Effector CD4-positive, alpha-beta T cell (primary cell): Measurements from ENCODE around the gene B3GNT9.
A peak's percentile ranks its signal among the peaks of the same experiment; 100 is the strongest.

ENCODE experiments used
- DNase-seq: peaks from one replicate; pipeline ENCODE4 v3.0.0-alpha.2; 2020
- total RNA-seq: gene quantifications from one replicate; lab custom pipeline; 2026; lab: John Stamatoyannopoulos, UW

Gene B3GNT9
- 4.3 reads per million, percentile 17 among the genes with 10 or more reads in this experiment for total RNA-seq

- DNase-seq: no peak
These were observed at the start of gene B3GNT9 for GRCh38 chr16:67150833-67151396. Gene B3GNT9 (minus strand): TSS chr16:67150998. CDS start chr16:67150485, 513 bp downstream.

- DNase-seq: no peak
These were observed 49.7 kb upstream of the B3GNT9 start for GRCh38 chr16:67200491-67200890.

GRCh38 chr16:67199808-67200198, 49.0 kb upstream of the B3GNT9 start:
- DNase-seq: no peak

- no peak for DNase-seq
These were observed 48.4 kb upstream of the B3GNT9 start, which contains the start of gene ELMO3 for GRCh38 chr16:67199011-67199807. Gene ELMO3 (plus strand): TSS chr16:67199131. CDS start chr16:67199327, 196 bp downstream.

GRCh38 chr16:67198238-67198734, 47.5 kb upstream of the B3GNT9 start:
- no peak for DNase-seq

- no peak for DNase-seq
These were observed 46.9 kb upstream of the B3GNT9 start for GRCh38 chr16:67197704-67198103.

- no peak for DNase-seq
These were observed 46.1 kb upstream of the B3GNT9 start for GRCh38 chr16:67196881-67197280.

- DNase-seq: no peak
These were observed 44.9 kb upstream of the B3GNT9 start for GRCh38 chr16:67195676-67196075.

- no peak for DNase-seq
These were observed 43.5 kb upstream of the B3GNT9 start for GRCh38 chr16:67194260-67194659.

GRCh38 chr16:67193536-67193935, 42.7 kb upstream of the B3GNT9 start:
- DNase-seq: no peak

GRCh38 chr16:67192781-67193361, 42.1 kb upstream of the B3GNT9 start:
- DNase-seq: no peak

- peak; percentile 80 for DNase-seq
These were observed 41.3 kb upstream of the B3GNT9 start, which contains the start of gene E2F4 for GRCh38 chr16:67191995-67192681. Gene E2F4 (plus strand): TSS chr16:67192155. CDS start chr16:67192228, 73 bp downstream.

- no peak for DNase-seq
These were observed 40.7 kb upstream of the B3GNT9 start for GRCh38 chr16:67191411-67191994.

- DNase-seq: no peak
These were observed 39.9 kb upstream of the B3GNT9 start for GRCh38 chr16:67190448-67191399.

- DNase-seq: no peak
These were observed 39.2 kb upstream of the B3GNT9 start, which contains the start of gene EXOC3L1 for GRCh38 chr16:67190041-67190440. Gene EXOC3L1 (minus strand): TSS chr16:67190136. CDS start chr16:67189676, 460 bp downstream.

GRCh38 chr16:67188798-67189197, 38.0 kb upstream of the B3GNT9 start:
- no peak for DNase-seq

GRCh38 chr16:67188323-67188722, 37.5 kb upstream of the B3GNT9 start:
- DNase-seq: no peak

- no peak for DNase-seq
These were observed 36.5 kb upstream of the B3GNT9 start for GRCh38 chr16:67187175-67187890.

- DNase-seq: no peak
These were observed 35.8 kb upstream of the B3GNT9 start for GRCh38 chr16:67186550-67186950.

GRCh38 chr16:67185651-67186134, 34.9 kb upstream of the B3GNT9 start:
- DNase-seq: no peak
